Esophagus muscularis mucosa (tissue), 4 donors: ENCODE measurements around the gene RAB11FIP4. TPM values are rescaled to one million over a fixed set of nuclear protein-coding genes. Genes with fewer than 3 reads are reported as not detected.

Source experiments
- DNase-seq: peaks from one replicate; pipeline ENCODE4 v3.0.0-alpha.2; 2017; ENCODE audit errors: extremely low spot score
- H3K27ac ChIP-seq, 4 donors: fragments of 200-600 bp; sonication (generic); replicated peaks in 1 of 4; 1 replicate in 3 of 4; 2 replicates in 1 of 4; pipeline ENCODE4 v1.5.1; 2016 to 2019; ENCODE audit warnings: mild to moderate bottlenecking in 1 of 4
- H3K27me3 ChIP-seq, 4 donors: fragments of 200-600 bp; sonication (generic); one replicate each; pipeline versions ENCODE4 v1.5.1 to v1.6.0; 2016 to 2019
- H3K36me3 ChIP-seq, 4 donors: fragments of 200-600 bp; sonication (generic); one replicate each; pipeline ENCODE4 v1.5.1; 2016 to 2019
- H3K4me1 ChIP-seq, 4 donors: fragments of 200-600 bp; sonication (generic); one replicate each; pipeline ENCODE4 v1.5.1; 2016 to 2019
- H3K4me3 ChIP-seq, 4 donors: fragments of 200-600 bp; sonication (generic); 1 replicate in 2 of 4; 2 replicates in 2 of 4; pipeline ENCODE4 v1.5.1; 2016 to 2019; ENCODE audit warnings: mild to moderate bottlenecking in 4 of 4, moderate library complexity in 1 of 4
- H3K9me3 ChIP-seq, 4 donors: fragments of 200-600 bp; sonication (generic); 1 replicate in 3 of 4; 2 replicates in 1 of 4; pipeline ENCODE4 v1.5.1; 2016 to 2019
- EP300 ChIP-seq: sonication (generic); formaldehyde crosslinking; IDR thresholded peaks from one replicate; pipeline ENCODE4 v1.6.1; 2017; ENCODE audit warnings: antibody characterized with exemption
- POLR2A ChIP-seq: fragments of 450-650 bp; IDR thresholded peaks from one replicate; pipeline ENCODE4 v1.6.1; 2017; ENCODE audit warnings: antibody characterized with exemption, moderate library complexity, mild to moderate bottlenecking, low read depth
- POLR2AphosphoS5 ChIP-seq, 2 donors: sonication (generic); formaldehyde crosslinking; IDR thresholded peaks; one replicate each; pipeline ENCODE4 v1.6.1; 2017; ENCODE audit warnings: antibody characterized with exemption in 2 of 2
- WGBS: methylation state at CpG from one replicate; pipeline ENCODE4 v1.1.5; 2018; 5-methylcytosine and 5-hydroxymethylcytosine counted together
- intact Hi-C: fragments of 100-400 bp; cut with DNase I; formaldehyde crosslinking; loops from one replicate; pipeline ENCODE4 v1.15.1; 2023
- total RNA-seq, 4 donors: library from RNA; depleted of rRNA; stranded (reverse); fragments of >200 nt; gene quantifications; one replicate each; pipeline versions ENCODE4 v1.1.0 to v1.2.1, GENCODE V29; 2016
- TF ChIP-seq, protein P1 (sequence below), 3 experiments: fragments of 200-600 bp in 2 of 3; fragments of 450-650 bp in 1 of 3; sonication (generic) in 2 of 3; IDR thresholded peaks; one replicate each; pipeline ENCODE4 v1.5.1; 2017 to 2019; ENCODE audit warnings: antibody characterized with exemption in 3 of 3, mild to moderate bottlenecking in 2 of 3, moderate library complexity in 1 of 3

Gene RAB11FIP4
- total RNA-seq, 4 donors from 2014 or later = 0.75 to 2.3 (median 1.7) TPM

GRCh38 chr17:31392856-31393748 lies 1.6 kb downstream of the RAB11FIP4 start:
- DNase-seq = peak; percentile 75

GRCh38 chr17:31393749-31394146 lies 2.3 kb downstream of the RAB11FIP4 start:
- Histone ChIP-seq H3K4me1 (peaks cover 11 to 20% (median 16%) of the 10 kb centered on the region in 4 donors), H3K27me3 (peaks cover 3 to 89% (median 26%) of the 10 kb centered on the region in 4 donors), H3K27ac (no peak overlapping the region), H3K9me3 (no peaks in the 10 kb centered on the region), H3K36me3 (no peaks in the 10 kb centered on the region), H3K4me3 (no peak overlapping the region)
- WGBS = 87% methylated on average over 7 of the region's 7 CpGs
- intact Hi-C loops = no loop called here
- DNase-seq = peak; percentile 19
- TF ChIP-seq, protein P1, sequence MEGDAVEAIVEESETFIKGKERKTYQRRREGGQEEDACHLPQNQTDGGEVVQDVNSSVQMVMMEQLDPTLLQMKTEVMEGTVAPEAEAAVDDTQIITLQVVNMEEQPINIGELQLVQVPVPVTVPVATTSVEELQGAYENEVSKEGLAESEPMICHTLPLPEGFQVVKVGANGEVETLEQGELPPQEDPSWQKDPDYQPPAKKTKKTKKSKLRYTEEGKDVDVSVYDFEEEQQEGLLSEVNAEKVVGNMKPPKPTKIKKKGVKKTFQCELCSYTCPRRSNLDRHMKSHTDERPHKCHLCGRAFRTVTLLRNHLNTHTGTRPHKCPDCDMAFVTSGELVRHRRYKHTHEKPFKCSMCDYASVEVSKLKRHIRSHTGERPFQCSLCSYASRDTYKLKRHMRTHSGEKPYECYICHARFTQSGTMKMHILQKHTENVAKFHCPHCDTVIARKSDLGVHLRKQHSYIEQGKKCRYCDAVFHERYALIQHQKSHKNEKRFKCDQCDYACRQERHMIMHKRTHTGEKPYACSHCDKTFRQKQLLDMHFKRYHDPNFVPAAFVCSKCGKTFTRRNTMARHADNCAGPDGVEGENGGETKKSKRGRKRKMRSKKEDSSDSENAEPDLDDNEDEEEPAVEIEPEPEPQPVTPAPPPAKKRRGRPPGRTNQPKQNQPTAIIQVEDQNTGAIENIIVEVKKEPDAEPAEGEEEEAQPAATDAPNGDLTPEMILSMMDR (IDR thresholded peaks at IDR 0.05) = no peak
- TF ChIP-seq EP300 = no peak
- no peak for TF ChIP-seq POLR2A
- no peak for TF ChIP-seq POLR2AphosphoS5 (IDR thresholded peaks at IDR 0.05)

More at GRCh38 chr17:31392856-31393748, 1.6 kb downstream of the RAB11FIP4 start:
- intact Hi-C loops = no loop called here
- Histone ChIP-seq H3K4me3 (no peak overlapping the region), H3K9me3 (no peaks in the 10 kb centered on the region), H3K27me3 (peaks cover 3 to 86% (median 26%) of the 10 kb centered on the region in 4 donors), H3K27ac (no peak overlapping the region), H3K4me1 (peaks cover 11 to 20% (median 16%) of the 10 kb centered on the region in 4 donors), H3K36me3 (no peaks in the 10 kb centered on the region)
- WGBS = 86% methylated on average over 12 of the region's 17 CpGs
- TF ChIP-seq EP300 = no peak
- TF ChIP-seq, protein P1 (IDR thresholded peaks at IDR 0.05) = no peak
- TF ChIP-seq POLR2A = no peak
- no peak for TF ChIP-seq POLR2AphosphoS5 (IDR thresholded peaks at IDR 0.05)

DNA sequence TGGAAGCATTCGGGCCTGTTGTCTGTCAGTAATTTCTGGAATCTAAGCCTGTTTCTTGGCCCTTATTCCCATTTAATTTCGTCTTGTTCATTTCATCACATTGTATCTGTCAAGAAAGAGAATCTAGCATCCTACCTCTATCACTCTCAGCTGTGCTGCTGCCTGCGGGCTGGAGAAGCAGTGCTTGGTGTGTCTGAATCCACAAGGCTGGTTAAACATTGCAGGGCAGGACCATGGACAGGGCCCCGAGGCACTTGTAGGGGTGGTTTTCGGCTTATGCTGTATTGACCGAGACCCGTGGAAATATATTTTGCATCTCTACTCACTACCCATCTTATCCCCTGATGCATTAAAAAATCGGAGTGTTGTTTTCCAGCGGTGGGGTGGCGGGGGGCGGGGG lies 3.1 kb downstream of the RAB11FIP4 start:
- WGBS = 19% methylated on average over 11 of the region's 11 CpGs
- Histone ChIP-seq H3K27ac (no peak overlapping the region), H3K4me1 (peaks cover 11 to 20% (median 16%) of the 10 kb centered on the region in 4 donors), H3K4me3 (no peak overlapping the region), H3K27me3 (peaks cover 3 to 84% (median 26%) of the 10 kb centered on the region in 4 donors), H3K36me3 (no peaks in the 10 kb centered on the region), H3K9me3 (no peaks in the 10 kb centered on the region)
- intact Hi-C loops = no loop called here
- DNase-seq = no peak
- TF ChIP-seq POLR2A = no peak
- TF ChIP-seq EP300 = no peak
- TF ChIP-seq, protein P1 (IDR thresholded peaks at IDR 0.05) = no peak
- TF ChIP-seq POLR2AphosphoS5 (IDR thresholded peaks at IDR 0.05) = no peak

DNA sequence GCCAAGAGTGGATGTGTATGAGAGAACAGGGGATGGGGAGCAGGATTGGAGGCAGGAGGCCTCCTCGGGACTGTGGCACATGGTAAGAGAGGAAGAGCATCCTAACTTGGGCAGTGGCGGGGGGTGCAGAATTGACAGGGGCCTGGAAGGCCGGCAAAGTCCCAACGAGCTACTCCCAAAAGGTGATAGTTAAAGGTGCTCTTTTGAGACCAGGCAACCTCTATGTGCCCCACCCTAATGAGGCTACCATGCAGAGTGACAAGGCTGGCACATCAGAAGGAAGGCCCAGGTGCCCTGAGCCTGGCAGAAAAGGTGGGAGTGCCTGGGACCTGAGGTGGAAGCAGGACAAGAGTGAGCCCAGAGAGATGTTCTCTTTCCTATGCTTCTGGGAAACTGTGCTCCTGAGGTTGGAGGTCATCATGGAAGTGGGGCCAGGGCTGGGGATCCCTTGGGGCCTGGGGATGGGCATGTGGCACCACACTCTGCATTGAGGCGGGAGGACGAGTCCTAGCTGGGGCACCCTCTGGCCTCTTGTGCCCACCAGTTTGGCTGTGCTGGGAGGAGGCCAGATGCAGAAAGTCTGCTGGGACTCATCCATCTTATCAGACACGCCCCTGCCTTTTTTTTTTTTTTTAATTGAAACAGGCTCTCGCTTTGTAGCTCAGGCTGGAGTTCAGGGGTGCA lies 5.9 kb downstream of the RAB11FIP4 start:
- 59% methylated on average over 8 of the region's 8 CpGs for WGBS
- intact Hi-C loops = no loop called here
- Histone ChIP-seq H3K36me3 (no peaks in the 10 kb centered on the region), H3K4me3 (no peak overlapping the region), H3K27ac (no peak overlapping the region), H3K27me3 (peaks cover 3 to 69% (median 15%) of the 10 kb centered on the region in 4 donors), H3K4me1 (peaks cover 0 to 3% (median 1%) of the 10 kb centered on the region in 4 donors), H3K9me3 (no peaks in the 10 kb centered on the region)
- TF ChIP-seq POLR2A (no peak), POLR2AphosphoS5 (IDR thresholded peaks at IDR 0.05) (no peak), EP300 (no peak)
- TF ChIP-seq, protein P1 (IDR thresholded peaks at IDR 0.05) = no peak
- no peak for DNase-seq
